ENCODE measurements around the gene AFF3. TPM values are rescaled to one million over a fixed set of nuclear protein-coding genes. Genes with fewer than 3 reads are reported as not detected.
"Not testable (repeated sequence)": the region's sequence is repeated elsewhere in the genome, so short reads cannot be mapped to it uniquely, and the experiment has no call there.

The AFF3 gene
- total and polyA plus RNA-seq, 4 donors: 0.48 to 5.3 (median 2.3) TPM

GRCh38 chr2:100105678-100106054 is 36.7 kb downstream of the AFF3 start (continued):
- TF ChIP-seq REST (IDR thresholded peaks at IDR 0.05): no peak

- no peaks in the 10 kb centered on the region for H3K27me3 ChIP-seq (ENCODE audit: control insufficient read depth in 4 of 4, insufficient read depth in 4 of 4, low read length in 3 of 4)
- peaks cover 4 to 7% (median 4%) of the 10 kb centered on the region in 4 donors for H3K4me1 ChIP-seq (ENCODE audit: control insufficient read depth in 4 of 4, insufficient read depth in 4 of 4, low read length in 3 of 4)
- no peaks in the 10 kb centered on the region for H3K36me3 ChIP-seq (ENCODE audit: control insufficient read depth in 4 of 4, insufficient read depth in 3 of 4, low read depth in 1 of 4, low read length in 3 of 4)
- peak overlapping the region in 1 of 2 donors; percentile 43 for H3K9ac ChIP-seq (ENCODE audit: low read depth in 1 of 2, low read length in 2 of 2)
- 2% methylated on average over 118 of the region's 119 CpGs for WGBS
- H3K4me3 ChIP-seq (ENCODE audit: low read depth in 1 of 3, low read length in 3 of 3): peak overlapping the region in 2 of 3 donors; percentile 64 to 90
- no peaks in the 10 kb centered on the region for H3K9me3 ChIP-seq (ENCODE audit: control insufficient read depth in 4 of 4, low read length in 3 of 4)
- no peak overlapping the region for H3K27ac ChIP-seq (ENCODE audit: low read depth in 1 of 2, low read length in 2 of 2)
- no peak for DNase-seq (ENCODE audit: low spot score)
- TF ChIP-seq JUND (IDR thresholded peaks at IDR 0.05) (no peak), TAF1 (conservative IDR thresholded peaks at IDR 0.05) (no peak), CTCF (IDR thresholded peaks at IDR 0.05; ENCODE audit: low read depth, low read length, missing input control) (no peak), REST (IDR thresholded peaks at IDR 0.05) (no peak), RXRA (IDR thresholded peaks at IDR 0.05) (no peak), FOXA1 (IDR thresholded peaks at IDR 0.05) (no peak), ZBTB33 (IDR thresholded peaks at IDR 0.05) (no peak), MAX (IDR thresholded peaks at IDR 0.05) (no peak), EGR1 (IDR thresholded peaks at IDR 0.05; ENCODE audit: low read depth in 2 of 2) (no peak)
Observed at GRCh38 chr2:100104718-100105677, 37.4 kb downstream of the AFF3 start.

GRCh38 chr2:100104265-100104664 is 38.1 kb downstream of the AFF3 start:
- 1% methylated on average over 32 of the region's 60 CpGs for WGBS
- not testable (repeated sequence) for H3K4me1 ChIP-seq (ENCODE audit: control insufficient read depth in 4 of 4, insufficient read depth in 4 of 4, low read length in 3 of 4); H3K27ac ChIP-seq (ENCODE audit: low read depth in 1 of 2, low read length in 2 of 2); H3K27me3 ChIP-seq (ENCODE audit: control insufficient read depth in 4 of 4, insufficient read depth in 4 of 4, low read length in 3 of 4); H3K9me3 ChIP-seq (ENCODE audit: control insufficient read depth in 4 of 4, low read length in 3 of 4); H3K36me3 ChIP-seq (ENCODE audit: control insufficient read depth in 4 of 4, insufficient read depth in 3 of 4, low read depth in 1 of 4, low read length in 3 of 4); DNase-seq (ENCODE audit: low spot score); H3K9ac ChIP-seq (ENCODE audit: low read depth in 1 of 2, low read length in 2 of 2)
- peak overlapping the region in 1 of 3 donors; percentile 90 for H3K4me3 ChIP-seq (ENCODE audit: low read depth in 1 of 3, low read length in 3 of 3)

- not testable (repeated sequence) for H3K36me3 ChIP-seq (ENCODE audit: control insufficient read depth in 4 of 4, insufficient read depth in 3 of 4, low read depth in 1 of 4, low read length in 3 of 4); H3K9ac ChIP-seq (ENCODE audit: low read depth in 1 of 2, low read length in 2 of 2); H3K4me3 ChIP-seq (ENCODE audit: low read depth in 1 of 3, low read length in 3 of 3); H3K4me1 ChIP-seq (ENCODE audit: control insufficient read depth in 4 of 4, insufficient read depth in 4 of 4, low read length in 3 of 4); DNase-seq (ENCODE audit: low spot score); H3K27ac ChIP-seq (ENCODE audit: low read depth in 1 of 2, low read length in 2 of 2); H3K27me3 ChIP-seq (ENCODE audit: control insufficient read depth in 4 of 4, insufficient read depth in 4 of 4, low read length in 3 of 4); H3K9me3 ChIP-seq (ENCODE audit: control insufficient read depth in 4 of 4, low read length in 3 of 4)
- 38% methylated on average over 29 of the region's 39 CpGs for WGBS
Observed at GRCh38 chr2:100103527-100104252, 38.7 kb downstream of the AFF3 start.

All from liver (tissue), 9 donors.